GM03348 (cell line): ENCODE data around the gene FGF18.

Experiments used
- DNase-seq: peaks from one replicate; pipeline ENCODE4 v3.0.0; 2012; ENCODE audit warnings: low spot score

Gene FGF18

DNA sequence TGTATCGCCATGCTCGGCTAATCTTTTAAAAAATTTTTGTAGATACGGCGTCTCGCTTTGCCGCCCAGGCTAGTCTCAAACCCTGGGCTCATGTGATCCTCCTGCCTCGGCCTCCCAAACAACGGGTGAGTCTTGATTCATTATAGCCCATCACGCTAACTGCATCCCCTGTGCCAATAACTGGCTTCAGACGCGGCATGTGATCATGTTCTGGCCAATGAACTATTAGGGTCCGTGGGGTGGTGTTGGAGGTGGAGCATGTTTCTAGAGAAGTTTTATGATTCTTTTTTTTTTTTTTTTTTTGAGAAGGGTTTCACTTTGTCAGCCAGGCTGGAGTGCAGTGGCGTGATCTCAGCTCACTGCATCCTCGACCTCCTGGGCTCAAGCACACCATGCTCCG lies 51.0 kb downstream of the FGF18 start:
- DNase-seq, result no peak

DNA sequence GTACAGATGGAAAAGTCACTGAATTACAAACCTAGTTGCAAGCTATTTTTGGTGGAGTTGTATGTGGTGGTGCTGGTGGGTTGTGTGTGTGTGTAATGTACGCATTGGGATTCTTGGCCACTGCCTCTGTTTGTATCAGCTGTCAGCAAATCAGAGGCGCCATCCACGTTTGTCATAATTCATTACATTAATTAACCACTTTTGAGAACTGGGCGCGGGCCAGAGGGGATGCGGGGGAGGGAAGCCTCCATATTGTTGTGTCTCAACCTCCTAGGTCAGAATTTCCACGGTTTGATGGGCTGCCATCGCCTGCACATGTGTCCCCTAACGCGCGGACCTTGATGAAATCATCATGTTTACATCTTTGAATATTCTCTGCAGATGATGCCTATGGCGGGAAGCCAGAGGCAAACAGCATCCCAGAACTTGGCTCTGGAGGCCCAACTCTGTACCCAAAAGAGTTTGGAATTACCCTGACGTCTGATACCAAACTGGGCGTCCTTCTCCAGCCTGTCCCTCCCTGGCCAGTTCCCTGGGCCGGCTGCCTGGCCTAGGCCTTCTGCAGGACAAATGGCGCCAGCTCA lies 54.9 kb downstream of the FGF18 start:
- no peak for DNase-seq

DNA sequence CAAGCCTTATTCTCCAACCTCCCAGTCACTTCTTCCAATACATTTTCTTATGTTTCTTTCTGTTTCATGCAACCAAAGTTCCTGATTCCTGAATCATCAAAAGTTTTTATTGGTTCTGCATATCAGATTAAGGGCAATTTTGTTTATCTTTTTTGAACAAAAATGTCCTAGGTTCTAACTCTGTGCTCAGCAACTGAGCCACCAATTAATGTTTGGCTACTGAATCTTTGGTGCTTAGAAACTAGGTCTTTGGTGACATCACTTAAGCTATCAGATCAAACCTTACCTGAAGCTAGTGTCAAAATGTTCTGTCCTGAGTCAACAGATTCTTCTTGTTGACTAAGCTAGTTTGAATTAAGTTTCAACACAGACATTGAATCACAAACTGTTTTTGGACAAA lies 56.1 kb downstream of the FGF18 start:
- no peak for DNase-seq

DNA sequence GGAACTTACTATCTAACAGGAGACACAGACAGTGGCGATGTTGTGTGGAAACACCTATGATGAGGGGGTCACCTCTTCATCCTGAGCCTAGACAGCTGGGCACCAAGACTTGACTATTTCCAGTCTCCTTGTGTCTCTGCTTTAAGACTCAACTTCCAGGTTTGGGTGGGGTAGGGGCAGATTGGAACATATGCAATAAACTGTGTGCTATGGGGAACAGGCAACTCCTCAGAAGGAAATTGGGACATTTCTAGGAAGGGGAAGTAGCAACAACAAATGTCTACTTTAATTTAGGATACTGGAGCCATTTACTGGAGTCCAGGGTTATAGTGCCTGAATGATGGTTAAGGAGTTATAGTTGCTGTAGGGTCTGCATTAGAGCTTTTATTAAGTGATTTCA lies 57.3 kb downstream of the FGF18 start:
- no peak for DNase-seq

DNA sequence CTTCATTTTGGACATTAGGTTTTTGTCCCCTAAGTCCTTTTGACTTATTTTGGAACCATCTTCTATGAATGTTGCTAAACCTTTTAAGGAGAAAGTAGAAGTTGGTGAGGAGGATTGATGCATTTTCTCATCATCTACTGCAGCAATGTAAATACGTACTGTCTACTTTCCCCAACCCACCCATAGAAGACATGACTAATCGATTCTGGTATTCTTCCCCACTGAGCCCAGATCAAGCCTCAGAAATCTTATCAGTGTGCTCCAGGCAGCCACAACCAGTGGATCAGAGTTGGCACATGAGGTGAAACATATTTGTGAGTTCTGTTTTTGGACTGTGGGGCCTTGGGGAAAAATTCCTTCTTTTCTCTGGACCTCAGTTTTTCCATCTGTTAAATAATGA lies 57.7 kb downstream of the FGF18 start:
- no peak for DNase-seq

DNA sequence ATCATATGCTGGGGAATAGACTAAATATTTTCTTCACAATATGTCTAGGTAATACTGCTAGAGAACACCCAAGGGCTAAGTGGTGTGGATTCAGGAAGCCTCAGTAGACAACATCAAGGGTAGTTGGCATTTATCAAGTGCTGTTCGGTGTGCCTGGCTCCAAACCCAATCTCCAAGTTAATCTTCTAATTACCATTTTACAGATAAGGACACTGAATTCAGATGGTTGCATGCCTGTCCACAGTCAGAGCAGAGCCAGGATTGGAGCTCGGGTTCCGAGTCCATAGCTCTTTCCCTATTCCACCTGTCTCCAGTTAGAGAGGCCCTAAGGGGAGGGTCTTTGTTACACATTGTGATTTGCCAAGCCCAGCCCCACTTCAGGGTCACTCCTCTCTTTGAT lies 58.2 kb downstream of the FGF18 start:
- DNase-seq, result no peak

DNA sequence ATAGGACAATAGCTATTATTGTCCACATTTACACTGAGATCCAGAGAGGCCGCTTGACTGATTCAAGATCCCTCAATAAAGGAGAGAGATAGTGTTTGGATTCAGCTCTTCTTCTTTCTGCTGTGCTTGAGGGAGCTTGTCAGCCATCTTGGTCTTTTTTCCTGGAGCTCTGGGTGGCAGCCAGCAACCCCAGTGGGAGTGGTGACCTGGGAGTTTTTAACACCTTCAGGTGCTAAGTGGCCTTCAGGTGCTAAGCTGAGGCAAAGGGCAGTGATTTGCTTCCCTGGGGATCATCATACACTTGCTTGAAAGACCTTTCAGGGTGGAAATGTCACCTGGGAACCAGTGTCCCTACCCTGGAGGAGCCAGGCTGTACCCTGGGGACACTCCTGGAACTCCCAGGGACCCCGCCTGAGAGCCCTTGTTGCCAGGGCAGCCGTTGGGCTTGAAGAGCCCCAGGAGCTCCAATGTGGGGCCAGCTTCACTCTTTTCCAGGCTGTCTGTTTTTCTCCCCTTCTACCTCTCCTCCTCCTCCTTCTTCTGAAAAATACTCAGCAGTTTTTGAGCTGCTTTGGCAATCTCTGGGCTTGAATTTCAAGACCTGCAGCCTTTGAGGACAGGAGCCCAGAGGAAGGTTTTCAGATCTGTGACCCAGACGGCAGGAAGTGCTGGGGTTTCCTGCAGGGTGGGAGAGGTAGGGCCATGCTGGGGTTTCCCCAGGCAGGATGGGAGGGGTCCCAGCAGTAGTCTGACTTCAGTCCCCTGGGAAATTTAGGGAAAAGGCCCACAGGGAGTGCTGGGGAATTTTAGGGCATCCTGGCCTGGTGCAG lies 59.7 kb downstream of the FGF18 start:
- no peak for DNase-seq

DNA sequence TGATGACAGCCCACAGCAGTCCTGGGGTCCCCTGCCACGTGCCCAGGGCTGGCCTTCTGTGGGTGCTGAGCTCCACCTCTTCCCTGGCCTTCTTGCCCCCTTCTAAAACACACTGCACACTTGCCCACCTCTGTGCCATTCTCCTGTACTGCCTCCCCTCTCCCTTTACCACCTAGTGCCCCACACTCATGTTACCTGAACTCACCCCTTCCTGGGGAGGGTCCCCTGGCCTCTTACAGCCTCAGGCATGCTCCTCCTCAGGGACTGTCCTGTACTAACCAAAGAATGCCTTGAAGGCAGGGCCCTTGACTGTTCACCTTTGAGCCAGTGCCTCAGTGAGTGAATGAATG lies 60.3 kb downstream of the FGF18 start:
- DNase-seq, result no peak

DNA sequence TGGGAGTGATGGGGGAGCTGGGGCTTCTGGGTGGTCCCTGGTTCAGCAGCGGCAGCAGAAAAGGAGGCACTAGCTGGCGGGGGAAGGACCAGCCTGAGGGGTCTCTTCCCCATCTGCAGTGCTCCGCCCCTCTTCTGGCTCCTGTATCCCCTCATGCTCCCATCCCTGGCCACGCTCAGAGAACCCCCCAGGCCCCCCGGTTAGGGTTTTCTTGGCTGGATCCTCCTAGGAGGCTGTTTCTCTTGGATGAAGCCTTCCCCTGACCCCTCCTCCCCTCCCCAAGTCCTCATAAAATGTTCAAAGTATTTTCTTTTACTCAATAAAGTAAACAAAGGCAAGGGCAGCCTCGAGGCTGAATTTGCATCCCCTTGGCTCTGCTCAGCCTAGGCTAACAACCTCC lies 60.8 kb downstream of the FGF18 start:
- no peak for DNase-seq

DNA sequence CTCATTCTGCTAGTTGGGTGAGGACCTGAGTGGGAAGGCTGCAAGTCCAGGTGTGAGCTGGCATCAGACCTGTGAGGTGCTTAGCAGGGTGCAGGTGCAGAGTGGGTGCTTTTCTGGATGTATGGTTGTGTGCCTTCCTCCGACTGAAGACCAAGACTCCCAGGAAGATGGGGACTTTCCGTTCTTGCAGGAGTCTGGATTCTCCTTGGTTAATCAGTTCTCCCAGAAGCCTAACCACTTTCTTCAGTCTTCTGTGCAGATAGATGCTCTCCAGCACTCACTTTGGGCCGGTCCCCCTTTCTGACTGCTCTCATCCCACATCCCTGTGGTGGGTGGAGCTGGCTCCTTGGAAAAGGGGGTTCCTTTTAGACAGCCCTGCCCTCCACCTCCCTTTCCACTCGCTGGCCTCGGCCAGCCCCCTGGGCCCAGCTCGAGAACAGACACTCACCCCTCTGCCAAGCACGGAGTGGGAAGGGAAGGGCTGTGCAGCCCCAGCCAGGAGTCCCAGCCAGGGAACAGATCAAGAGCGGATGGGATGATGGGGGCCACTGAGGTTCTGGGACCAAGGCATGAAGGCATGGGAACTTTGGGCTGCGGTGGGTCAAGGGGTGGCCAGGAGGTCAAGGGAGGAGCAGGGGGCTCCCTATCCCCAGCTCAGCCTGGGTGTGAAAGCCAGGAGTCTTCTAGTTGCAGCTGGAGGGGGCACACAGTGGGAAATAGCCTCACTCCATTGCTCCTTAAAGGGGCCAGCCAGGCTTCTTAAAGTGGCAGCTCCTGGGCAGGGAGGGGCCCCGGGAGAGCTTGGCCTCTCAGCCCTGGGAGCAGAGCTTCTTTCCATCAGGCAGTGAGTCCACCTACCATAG lies 62.4 kb downstream of the FGF18 start:
- no peak for DNase-seq

DNA sequence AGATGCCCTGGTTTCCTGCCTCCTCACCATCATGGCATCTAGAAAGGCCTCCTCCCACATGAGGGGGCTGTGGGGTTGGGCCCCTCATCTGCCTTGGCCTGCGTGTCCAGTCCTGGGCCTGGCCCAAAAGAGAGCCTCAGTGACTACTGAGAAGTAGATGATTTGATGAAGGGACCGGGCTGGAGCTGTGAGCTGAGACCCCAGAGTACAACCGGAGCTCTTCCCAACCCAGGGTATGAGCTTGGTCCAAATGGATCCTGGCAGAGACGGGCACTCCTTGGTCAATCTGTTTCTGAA lies 62.9 kb downstream of the FGF18 start:
- DNase-seq, result no peak

DNA sequence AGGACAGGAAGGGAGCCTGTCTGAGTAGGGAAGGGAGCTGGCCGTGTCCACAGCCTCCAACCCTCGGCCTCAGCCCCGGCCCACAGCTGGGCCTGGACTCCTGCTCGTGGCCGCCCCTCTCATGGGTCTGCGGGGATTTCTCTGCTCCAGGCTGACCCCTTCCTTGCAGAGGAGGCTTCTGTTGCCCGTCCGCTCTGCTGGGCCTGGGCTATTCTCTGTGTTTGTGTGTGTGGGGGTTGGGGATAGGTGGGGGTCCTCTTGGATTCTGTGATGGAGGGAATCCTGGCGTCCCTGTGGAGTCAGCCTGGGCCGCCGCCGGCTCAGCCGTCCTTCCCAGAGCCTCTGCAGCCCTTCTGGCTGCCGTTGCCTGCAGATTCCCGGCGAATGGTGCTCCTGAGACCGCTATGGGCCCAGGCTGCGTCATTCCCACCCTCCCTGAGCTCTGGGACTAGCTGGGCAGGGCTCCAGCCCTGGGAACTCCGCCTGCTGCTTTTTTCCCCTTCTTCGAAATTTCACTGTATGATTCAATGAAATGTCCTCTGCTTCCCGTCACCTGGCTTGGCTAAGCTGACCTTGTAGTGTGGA lies 64.2 kb downstream of the FGF18 start:
- peak; percentile 93 for DNase-seq

DNA sequence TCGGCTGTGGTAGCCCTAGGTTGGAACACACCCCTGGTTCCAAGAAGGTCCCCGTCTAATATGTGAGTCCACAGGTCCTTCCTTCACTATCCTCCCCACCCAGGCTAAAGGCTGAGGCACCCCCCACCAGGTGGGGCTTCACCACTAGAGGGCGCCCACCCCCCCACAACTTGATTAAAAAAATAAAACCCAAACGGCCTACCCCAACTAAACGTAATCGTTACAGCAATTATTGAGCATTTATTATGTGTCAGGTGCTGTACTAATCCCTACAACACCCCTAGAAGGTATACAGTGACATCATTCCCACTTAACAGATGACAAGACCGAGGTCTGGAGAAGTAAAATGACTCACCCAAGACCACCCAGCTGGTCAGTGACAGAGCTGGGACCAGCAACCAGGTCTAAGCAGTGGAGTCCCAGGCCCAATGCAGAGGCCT lies 65.0 kb downstream of the FGF18 start:
- DNase-seq, result peak; percentile 75

DNA sequence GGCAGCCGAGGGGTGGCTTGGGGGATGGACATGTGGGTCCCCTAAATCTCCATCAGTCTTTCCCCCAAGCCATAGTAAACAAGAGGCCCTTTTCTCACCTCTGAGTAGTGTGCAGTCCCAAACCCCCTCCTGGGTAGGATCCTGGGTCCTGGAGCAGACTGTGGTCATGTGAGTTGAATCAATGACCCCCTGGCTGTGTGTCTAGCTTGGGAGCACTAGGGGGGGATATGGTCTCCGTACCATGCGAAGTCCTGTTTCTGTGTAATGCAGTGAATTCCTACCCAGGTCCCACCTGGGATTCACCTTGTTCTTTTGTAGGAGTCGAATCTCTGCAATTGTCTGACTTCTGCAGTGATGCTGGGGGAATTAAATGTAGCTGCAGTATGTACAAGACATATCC lies 66.2 kb downstream of the FGF18 start:
- no peak for DNase-seq

DNA sequence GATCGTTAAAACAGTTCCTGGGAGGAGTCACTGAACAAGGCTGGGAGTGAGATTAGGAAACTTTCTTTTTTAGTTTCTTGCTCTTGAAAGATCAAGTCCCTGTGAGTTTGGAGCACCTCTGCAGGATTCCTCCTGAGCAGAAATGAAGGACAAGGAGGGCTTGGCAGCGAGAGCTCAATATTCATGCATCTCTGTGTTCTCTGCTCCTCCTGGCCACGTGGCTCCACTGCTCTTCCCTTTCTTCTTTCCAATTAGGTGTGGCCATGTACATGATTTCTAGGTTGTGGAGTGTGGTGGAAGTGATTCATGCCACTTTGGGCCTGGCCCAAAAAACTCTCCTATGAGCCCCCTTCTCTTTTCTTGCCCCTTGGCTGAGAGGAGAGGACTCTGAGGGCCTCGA lies 67.2 kb downstream of the FGF18 start:
- no peak for DNase-seq

DNA sequence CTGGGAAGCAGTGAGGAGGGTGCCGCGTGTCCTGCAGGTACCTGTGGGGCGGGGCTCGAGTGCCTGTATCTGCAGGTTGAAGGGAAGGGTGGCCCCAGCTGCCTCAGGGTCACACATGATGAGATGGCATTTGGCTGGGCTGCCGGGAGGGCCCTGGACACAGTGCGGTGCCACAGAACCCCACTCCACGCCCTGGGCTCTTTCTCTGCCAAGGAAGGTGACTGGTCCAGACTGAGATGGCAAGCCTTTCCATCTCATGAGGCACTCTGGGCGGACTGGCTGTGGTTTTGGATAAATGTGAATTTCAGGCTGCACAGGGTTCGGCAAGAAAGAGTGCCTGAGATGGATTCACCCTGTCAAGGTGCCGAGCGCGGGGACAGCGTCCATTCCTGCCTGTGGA lies 69.4 kb downstream of the FGF18 start:
- no peak for DNase-seq

DNA sequence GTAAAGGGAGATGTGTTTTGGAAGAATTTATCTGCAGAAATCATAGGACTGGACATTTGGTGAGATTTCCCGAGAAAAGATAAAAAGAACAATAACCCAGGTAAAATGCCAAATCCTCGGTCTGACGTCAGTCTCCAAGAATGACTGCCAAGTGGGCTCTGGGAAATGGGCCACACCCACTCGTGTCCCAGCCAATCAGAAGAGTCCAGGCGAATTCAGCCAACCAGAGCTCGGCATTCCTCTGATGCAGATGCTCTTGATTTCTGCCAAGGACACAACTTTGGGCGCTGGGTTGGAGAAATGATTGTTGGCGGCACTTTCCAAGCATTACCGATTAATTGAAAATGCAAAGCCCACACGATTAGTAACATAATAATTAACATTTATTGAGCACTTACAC lies 73.3 kb downstream of the FGF18 start:
- DNase-seq, result no peak

DNA sequence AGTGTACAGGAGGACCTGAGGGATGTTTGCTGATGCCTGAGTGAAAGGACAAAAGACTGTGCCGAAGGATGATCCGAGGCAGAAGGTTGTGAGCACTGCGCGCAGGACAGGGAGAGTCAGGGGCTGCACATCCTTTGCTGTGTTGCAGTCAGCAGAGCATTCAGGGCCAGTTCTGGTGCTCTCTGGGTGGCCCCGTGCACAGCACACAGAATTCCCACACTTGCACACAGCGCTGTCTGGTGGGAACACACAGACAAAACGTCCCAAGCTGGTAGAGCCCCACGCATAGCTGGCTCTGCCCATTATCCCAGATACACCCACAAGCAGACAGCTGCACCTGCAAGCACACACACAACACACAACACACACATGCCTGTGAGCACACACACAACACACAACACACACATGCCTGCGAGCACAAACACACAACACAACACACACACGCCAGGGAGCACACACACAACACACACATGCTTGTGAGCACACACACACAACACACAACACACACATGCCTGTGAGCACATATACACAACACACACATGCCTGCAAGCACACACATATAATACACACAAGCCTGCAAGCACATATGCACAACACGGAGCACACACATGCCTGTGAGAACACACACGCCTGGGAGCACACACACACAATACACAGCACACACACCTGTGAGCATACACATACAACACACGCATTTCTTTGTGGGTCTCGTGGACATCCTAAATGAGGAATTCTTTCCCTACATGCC lies 74.4 kb downstream of the FGF18 start:
- DNase-seq, result no peak

DNA sequence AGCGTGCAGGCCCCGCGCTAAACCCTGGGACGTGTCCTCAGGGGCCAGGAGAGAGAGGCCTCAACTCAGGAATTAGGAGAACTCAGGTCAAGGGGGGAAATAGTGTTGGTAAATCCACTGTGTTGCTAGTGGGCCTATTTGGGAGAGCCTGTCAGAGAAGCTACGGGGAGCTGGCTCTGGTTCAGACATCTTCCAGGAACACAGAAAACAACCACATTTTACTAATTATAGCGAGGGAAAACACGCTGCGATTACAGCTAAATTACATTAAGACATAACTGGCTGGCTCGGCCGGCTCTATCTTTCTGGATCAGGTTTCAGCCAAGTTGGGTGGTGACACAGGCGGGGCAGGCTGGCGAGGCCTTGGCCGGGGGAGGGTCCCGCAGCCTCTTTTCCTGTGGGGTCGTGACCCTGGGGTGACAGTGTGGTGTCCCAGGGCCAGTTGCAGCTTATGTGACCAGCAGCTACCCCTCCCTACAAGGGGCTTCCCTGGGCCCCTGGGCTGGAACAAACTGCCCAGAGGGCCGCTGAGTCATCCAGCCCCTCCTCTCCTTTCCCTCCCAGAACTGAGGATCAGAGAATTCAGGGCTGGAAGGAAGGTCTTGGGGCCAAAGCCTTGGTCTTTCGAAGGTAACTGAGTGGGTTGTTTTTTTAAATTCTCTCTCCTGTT lies 75.1 kb downstream of the FGF18 start:
- DNase-seq, result peak; percentile 84

DNA sequence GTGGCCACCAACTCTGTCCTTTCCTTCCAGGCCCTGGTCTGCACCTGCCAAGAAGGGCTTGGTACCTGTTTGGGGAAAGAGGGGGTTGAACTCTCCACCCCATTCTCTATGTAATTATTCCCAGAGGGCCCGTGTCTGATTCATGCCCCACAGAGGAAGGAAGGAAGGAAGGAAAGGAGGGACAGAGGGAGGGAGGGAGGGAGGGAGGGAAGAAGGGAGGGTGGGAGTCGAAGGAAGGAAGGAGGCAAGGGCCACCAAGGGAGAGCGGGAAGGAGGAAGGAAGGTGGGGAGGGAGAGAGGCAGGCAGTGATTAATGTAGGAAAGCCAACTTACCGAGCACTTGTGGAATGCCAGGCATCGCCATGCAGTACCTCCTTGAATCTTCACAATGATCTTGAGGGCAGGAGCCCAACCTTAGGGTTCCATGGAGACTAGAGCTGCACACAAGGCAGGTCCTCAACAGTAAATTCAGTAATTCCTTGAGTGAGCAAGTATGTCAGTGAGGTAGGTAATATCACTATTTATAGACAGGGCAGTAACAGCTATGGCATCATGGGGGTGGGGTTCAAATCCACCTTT lies 75.8 kb downstream of the FGF18 start:
- no peak for DNase-seq

DNA sequence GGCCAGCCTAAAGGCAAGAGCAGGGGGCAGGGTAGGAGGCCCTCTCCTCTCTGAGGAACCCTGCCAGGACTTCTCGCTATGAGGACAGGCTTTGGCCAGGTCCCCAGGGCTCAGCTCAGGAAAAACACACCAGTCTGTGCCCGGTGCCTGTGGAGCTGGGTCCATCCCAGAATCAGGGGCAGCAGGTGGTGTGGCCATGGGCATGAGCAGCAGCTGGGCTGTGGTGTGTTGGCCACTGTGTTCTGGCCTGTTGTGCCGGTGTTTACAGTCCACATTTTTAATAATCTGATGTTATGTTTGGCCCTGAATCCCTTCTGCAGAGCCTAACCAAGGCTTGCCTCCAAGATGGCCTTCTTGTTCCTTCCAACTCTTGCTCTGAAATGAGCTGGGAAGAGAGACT lies 77.0 kb downstream of the FGF18 start:
- no peak for DNase-seq
